ENCODE data around the gene WHRN.

Gene WHRN

GRCh38 chr9:114497727-114498382 is 7.4 kb downstream of the WHRN start:
- no peak for DNase-seq (ENCODE audit: extremely low spot score)
- no peak for TF ChIP-seq CTCF (IDR thresholded peaks at IDR 0.05; ENCODE audit: control extremely low read depth, extremely low read depth, low read depth, missing control alignments)
- POLR2A ChIA-PET = no interaction called here
- CTCF ChIA-PET = interaction anchor here (1.5 to 3.3 kb wide), 4 partner anchors 9 to 156 kb away, joined by 3 to 19 read pairs (median 8); no protein-coding TSS in a partner anchor

GRCh38 chr9:114497236-114497635 is 8.0 kb downstream of the WHRN start:
- no peak for TF ChIP-seq CTCF (IDR thresholded peaks at IDR 0.05; ENCODE audit: control extremely low read depth, extremely low read depth, low read depth, missing control alignments)
- POLR2A ChIA-PET = no interaction called here
- CTCF ChIA-PET = interaction anchor here (1.5 to 3.3 kb wide), 4 partner anchors 9 to 156 kb away, joined by 3 to 19 read pairs (median 8); no protein-coding TSS in a partner anchor
- DNase-seq (ENCODE audit: extremely low spot score) = no peak

- no peak for TF ChIP-seq CTCF (IDR thresholded peaks at IDR 0.05; ENCODE audit: control extremely low read depth, extremely low read depth, low read depth, missing control alignments)
- CTCF ChIA-PET = interaction anchor here (1.1 to 3.3 kb wide), 4 partner anchors 8 to 157 kb away, joined by 4 to 19 read pairs (median 8); no protein-coding TSS in a partner anchor
- POLR2A ChIA-PET = no interaction called here
- DNase-seq (ENCODE audit: extremely low spot score) = no peak
Observed at GRCh38 chr9:114496011-114496410, 9.3 kb downstream of the WHRN start.

GRCh38 chr9:114494776-114495569 is 10.3 kb downstream of the WHRN start:
- no peak for TF ChIP-seq CTCF (IDR thresholded peaks at IDR 0.05; ENCODE audit: control extremely low read depth, extremely low read depth, low read depth, missing control alignments)
- CTCF ChIA-PET = interaction anchor here (1.1 to 3.3 kb wide), 3 partner anchors 10 to 159 kb away, joined by 4 to 11 read pairs (median 6); no protein-coding TSS in a partner anchor
- POLR2A ChIA-PET = no interaction called here
- DNase-seq (ENCODE audit: extremely low spot score) = no peak

GRCh38 chr9:114493521-114494184 is 11.6 kb downstream of the WHRN start:
- POLR2A ChIA-PET = no interaction called here
- no peak for TF ChIP-seq CTCF (IDR thresholded peaks at IDR 0.05; ENCODE audit: control extremely low read depth, extremely low read depth, low read depth, missing control alignments)
- DNase-seq (ENCODE audit: extremely low spot score) = no peak
- CTCF ChIA-PET = interaction anchor here (1.2 to 2.4 kb wide), 3 partner anchors 9 to 160 kb away, joined by 5 to 11 read pairs (median 6); no protein-coding TSS in a partner anchor

- ChIA-PET CTCF (interaction anchor here (0.6 to 1.9 kb wide), 3 partner anchors 14 to 160 kb away, joined by 3 to 11 read pairs (median 5); no protein-coding TSS in a partner anchor), POLR2A (no interaction called here)
- TF ChIP-seq CTCF (IDR thresholded peaks at IDR 0.05; ENCODE audit: control extremely low read depth, extremely low read depth, low read depth, missing control alignments) = no peak
- DNase-seq (ENCODE audit: extremely low spot score) = no peak
Observed at GRCh38 chr9:114492991-114493390, 12.3 kb downstream of the WHRN start.

Measured in GM10248 (cell line).